ENCODE measurements around the gene POLR1A.
"Not testable (repeated sequence)": the region's sequence is repeated elsewhere in the genome, so short reads cannot be mapped to it uniquely, and the experiment has no call there.

The POLR1A gene

DNA sequence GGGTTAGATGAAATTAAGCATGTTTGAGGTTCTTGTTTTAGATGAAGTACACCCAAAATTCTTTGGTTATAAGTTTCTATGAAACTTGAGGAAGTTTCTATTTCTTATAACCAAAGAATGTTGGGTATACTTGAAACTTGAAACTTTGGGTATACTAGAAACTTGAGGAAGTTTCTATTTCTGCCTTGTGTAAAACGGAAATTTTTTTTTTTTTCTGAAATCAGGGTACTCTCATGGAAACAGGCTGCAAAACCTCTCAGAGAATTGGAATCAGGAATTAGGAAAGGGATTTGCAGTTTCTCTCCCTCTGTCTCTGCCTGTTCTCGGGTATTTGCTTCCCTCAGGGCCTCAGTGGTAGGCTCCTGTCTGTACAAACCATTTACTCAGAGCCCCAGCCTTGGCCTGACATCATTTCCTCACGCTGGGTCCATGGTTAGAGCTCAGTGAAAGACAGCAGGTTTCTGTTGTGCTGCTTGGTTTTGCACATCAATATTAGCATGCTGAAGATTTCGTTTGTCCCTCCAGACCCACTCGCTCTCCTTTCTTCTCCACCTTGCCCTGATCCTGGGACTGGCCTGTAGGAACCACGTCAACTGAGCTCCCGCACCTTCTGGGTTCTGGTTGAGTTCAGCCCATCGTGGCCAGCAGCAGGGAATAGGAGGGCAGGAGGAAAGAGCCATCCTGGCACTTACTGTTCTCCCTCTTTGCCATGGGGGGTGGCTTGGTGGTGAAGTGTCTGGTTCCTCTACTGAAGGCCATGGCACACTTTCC, 106.4 kb downstream of the POLR1A start:
- H3K4me1 Mint-ChIP-seq = peaks cover 45% of the 10 kb centered on the region
- no peaks in the 10 kb centered on the region for H3K36me3 Mint-ChIP-seq (ENCODE audit: insufficient read depth)
- peak overlapping the region; percentile 92 for H3K27ac Mint-ChIP-seq (ENCODE audit: low read depth)
- H3K4me3 Mint-ChIP-seq = peak overlapping the region; percentile 25
- H3K27me3 Mint-ChIP-seq = no peaks in the 10 kb centered on the region
- H3K9me3 Mint-ChIP-seq = peaks cover 5% of the 10 kb centered on the region
- peak; percentile 94 for ATAC-seq (replicated peaks; ENCODE audit: extremely low read depth, poor library complexity, severe bottlenecking)
- no peak for DNase-seq (ENCODE audit: low spot score in 2 of 2)

DNA sequence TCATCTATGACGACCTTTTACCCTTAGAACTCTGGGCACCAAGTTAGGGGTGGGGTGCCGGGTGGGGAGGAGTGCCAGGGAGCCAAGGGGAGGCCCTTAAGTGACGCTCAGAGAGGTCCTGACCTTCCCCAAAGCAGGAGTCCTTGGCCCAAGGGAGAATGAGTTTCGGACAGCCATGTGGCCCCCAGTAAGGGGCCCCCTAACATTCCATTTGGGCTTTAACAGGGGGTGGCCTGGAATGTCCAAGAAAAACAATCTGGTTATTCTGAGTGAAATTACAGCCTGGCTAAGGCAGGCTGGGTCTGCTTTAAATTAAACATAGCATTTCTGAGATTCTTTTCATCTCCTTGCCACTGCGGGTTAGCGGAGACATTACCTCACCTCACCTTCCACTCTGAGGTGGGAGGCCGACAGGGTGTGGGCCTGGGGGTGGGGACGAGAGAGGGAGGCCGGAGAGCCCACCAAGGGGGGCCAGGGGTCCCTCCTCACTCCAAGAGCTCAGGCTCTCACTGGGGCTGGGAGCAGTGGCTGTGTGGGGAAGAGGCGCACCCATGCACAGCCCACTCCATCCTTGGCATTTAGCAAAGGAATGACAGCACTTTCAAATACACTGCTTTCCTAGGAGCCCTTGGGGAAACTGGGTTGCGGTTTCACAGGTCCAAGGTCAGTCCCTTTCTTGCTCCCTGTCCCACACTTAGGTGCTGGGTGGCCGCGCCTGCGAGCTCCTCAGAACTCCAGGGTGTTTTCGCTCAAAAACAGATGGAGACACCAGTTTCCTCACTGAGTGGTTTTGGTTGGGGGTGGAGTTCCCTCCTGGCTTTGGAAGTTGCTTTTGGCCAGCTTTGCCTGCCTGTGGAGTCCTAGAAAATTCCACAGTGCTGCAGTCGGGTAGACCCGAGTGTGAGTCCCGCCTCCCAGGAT, 107.4 kb downstream of the POLR1A start:
- Mint-ChIP-seq H3K4me3 (no peak overlapping the region), H3K36me3 (ENCODE audit: insufficient read depth) (no peaks in the 10 kb centered on the region), H3K27me3 (no peaks in the 10 kb centered on the region), H3K9me3 (peaks cover 5% of the 10 kb centered on the region), H3K27ac (ENCODE audit: low read depth) (peak overlapping the region; percentile 92), H3K4me1 (peaks cover 52% of the 10 kb centered on the region)
- DNase-seq (ENCODE audit: low spot score in 2 of 2) = no peak
- ATAC-seq (replicated peaks; ENCODE audit: extremely low read depth, poor library complexity, severe bottlenecking) = no peak

DNA sequence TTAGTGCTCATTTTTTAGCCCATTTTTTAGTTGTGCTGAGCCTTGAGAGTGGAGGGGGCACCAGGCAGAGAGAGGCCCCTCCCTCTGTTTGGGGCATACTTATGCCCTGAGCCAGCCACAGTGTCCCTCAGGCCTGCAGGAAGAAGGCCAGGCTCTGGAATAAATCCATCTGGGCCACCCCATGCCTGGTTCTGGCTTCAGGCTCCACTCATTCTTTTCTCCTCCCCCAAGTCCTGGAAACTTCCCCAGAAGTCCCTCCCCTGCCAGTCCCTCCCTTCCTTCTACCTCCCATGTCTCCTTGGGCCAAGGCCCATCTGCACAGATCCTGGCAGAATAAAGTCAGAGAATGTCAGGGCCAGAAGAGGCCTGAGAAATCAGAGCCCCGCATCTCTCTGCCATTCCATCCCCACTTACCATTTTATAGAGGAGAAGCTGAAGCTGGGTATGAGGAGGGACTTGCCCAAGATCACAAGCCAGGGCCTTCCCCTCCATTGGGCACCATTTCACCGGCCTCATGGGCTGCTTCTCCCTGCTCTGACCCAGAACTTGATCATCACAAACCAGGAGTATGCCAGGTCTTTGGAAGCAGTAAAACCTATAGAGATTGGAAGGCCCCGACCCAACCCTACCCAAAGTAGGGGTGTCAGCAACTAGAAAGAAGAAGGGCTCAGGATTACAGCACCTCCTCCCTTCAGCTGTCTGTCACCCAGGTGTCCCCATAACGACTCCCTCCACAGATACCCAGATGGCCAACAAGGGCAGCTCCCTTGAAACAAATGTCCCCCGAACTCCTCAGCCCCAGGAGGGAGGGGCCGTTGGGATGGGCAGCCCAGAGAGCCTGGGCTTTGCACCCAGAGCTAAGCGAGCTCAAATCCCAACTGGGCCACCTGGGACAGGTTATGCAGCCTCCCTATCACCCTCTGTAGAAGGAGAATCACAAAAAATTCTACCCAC, 108.4 kb downstream of the POLR1A start:
- H3K9me3 Mint-ChIP-seq = peaks cover 5% of the 10 kb centered on the region
- no peaks in the 10 kb centered on the region for H3K27me3 Mint-ChIP-seq
- peak overlapping the region; percentile 70 for H3K27ac Mint-ChIP-seq (ENCODE audit: low read depth)
- no peaks in the 10 kb centered on the region for H3K36me3 Mint-ChIP-seq (ENCODE audit: insufficient read depth)
- no peak overlapping the region for H3K4me3 Mint-ChIP-seq
- DNase-seq (ENCODE audit: low spot score in 2 of 2) (no peak), ATAC-seq (replicated peaks; ENCODE audit: extremely low read depth, poor library complexity, severe bottlenecking) (no peak)
- peaks cover 52% of the 10 kb centered on the region for H3K4me1 Mint-ChIP-seq

DNA sequence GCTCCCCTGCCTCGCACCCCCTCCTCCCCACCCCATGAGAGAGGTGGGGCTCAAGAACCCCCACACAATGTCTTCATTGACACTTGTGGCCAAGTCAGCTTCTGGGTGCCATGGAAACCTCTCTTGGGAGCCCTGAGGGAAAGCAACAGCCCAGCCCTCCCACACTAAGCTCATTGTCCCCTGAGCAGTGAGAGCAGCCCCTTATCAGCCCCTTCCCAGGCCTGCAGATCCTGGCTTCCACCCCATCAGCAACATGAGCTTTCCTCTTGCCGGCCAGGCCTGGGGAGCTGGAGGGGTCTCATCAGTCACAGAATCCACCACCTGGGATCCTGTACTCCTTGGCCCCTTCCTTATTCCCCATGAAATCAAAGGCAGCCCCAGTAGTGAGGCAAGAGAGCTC, 109.1 kb downstream of the POLR1A start:
- H3K9me3 Mint-ChIP-seq = peaks cover 5% of the 10 kb centered on the region
- H3K27me3 Mint-ChIP-seq = no peaks in the 10 kb centered on the region
- ATAC-seq (replicated peaks; ENCODE audit: extremely low read depth, poor library complexity, severe bottlenecking) = no peak
- no peaks in the 10 kb centered on the region for H3K36me3 Mint-ChIP-seq (ENCODE audit: insufficient read depth)
- peak overlapping the region; percentile 70 for H3K27ac Mint-ChIP-seq (ENCODE audit: low read depth)
- no peak for DNase-seq (ENCODE audit: low spot score in 2 of 2)
- H3K4me3 Mint-ChIP-seq = no peak overlapping the region
- peaks cover 52% of the 10 kb centered on the region for H3K4me1 Mint-ChIP-seq

DNA sequence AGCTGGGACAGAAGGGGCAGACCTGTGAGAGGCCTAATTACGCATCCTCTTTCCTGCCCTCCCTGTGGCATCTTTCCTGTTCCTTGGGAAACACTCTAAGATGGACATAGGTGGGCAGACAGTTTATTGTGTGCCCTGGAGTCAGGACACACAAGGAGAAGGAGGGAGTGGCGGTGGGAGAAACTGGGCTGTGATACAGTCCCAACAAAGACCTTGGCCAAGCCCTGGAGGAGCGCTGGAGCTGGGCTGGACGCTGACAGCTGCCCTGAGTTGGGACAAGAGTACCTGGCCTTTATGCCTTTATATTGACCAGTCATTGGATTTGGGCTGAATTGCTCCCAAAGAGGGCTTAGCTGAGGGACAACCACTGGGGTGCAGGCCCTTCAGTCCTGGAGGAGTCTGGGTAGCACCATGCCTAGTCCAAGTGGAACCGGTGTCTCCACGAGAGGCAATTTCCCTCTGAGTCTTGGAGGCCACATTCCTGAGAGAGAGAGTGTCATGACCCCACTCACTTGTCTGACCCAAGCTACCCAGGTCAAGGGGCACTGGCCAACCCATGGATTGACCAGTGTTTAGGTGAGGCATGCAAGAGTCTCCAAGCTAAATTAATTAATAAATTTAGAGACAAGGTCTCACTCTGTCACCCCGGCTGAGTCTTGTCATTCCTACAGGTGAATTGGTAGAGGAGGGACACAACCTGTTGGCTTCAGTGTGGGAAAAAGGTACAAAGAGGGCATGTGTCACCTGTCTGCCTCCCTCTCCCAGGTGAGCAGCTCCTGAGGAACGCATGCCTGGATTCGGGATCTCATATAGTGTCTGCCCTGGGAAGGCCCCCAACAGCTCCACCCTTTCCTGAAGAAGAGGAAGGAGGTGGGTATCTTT, 109.8 kb downstream of the POLR1A start:
- H3K9me3 Mint-ChIP-seq = peaks cover 5% of the 10 kb centered on the region
- no peak overlapping the region for H3K4me3 Mint-ChIP-seq
- no peak for DNase-seq (ENCODE audit: low spot score in 2 of 2)
- no peak for ATAC-seq (replicated peaks; ENCODE audit: extremely low read depth, poor library complexity, severe bottlenecking)
- H3K36me3 Mint-ChIP-seq (ENCODE audit: insufficient read depth) = no peaks in the 10 kb centered on the region
- H3K4me1 Mint-ChIP-seq = peaks cover 48% of the 10 kb centered on the region
- H3K27me3 Mint-ChIP-seq = no peaks in the 10 kb centered on the region
- peak overlapping the region; percentile 65 for H3K27ac Mint-ChIP-seq (ENCODE audit: low read depth)

DNA sequence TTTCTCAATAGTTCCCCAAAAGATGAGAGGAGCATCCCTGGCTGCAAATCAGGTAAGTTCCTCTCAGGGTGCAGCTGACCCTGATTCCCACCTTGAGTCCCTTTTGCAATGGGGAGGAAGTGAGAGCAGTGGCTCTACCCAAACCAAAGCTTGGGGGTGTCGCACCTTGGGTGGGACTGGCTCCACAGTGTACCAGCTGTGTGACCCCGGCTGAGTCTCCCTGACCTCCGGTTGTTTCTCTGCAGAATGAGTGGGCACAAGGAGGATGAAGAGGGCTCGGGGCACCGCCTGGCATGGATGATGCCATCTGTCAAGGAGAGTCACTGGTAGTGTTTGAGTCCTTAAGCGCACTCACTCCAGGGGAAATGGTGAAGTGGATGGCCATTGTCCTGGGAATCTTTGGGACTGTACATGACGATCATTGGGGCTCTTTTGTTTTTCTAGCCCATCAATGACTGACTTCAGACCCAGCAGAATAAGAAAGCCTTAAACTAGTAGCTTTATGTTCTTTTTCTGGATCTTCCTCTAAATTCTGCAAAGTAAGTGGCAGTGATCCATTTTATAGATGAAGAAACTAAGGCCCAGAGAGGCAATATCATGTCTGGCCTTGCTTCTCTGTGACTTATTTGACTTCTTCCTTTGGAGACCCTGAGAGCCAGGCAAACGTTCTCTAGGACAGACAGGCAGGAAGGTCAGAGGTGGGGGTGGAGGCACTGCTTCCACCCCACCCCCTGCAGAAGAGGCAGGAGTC, 110.6 kb downstream of the POLR1A start:
- Mint-ChIP-seq H3K27ac (ENCODE audit: low read depth) (peak overlapping the region; percentile 65), H3K27me3 (no peaks in the 10 kb centered on the region), H3K9me3 (peaks cover 2% of the 10 kb centered on the region), H3K4me3 (no peak overlapping the region), H3K4me1 (peaks cover 40% of the 10 kb centered on the region), H3K36me3 (ENCODE audit: insufficient read depth) (no peaks in the 10 kb centered on the region)
- no peak for DNase-seq (ENCODE audit: low spot score in 2 of 2)
- ATAC-seq (replicated peaks; ENCODE audit: extremely low read depth, poor library complexity, severe bottlenecking) = no peak

DNA sequence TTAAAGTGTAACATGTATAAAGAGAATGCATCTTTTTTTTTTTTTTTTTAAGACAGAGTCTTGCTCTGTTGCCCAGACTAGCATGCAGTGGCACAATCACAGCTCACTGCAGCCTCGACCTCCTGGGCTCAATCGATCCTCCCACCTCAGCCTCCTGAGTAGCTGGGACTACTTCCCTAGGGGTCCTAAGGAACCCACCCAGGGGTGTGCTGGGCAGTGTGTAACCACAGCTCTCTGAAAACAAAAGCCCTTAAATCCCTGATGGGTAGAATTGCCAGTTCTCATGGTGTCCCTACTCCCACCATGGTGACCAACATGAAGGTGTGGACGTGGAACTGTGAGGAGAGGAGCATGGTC, 111.3 kb downstream of the POLR1A start:
- no peak for DNase-seq (ENCODE audit: low spot score in 2 of 2)
- Mint-ChIP-seq H3K4me1 (peaks cover 34% of the 10 kb centered on the region), H3K27ac (ENCODE audit: low read depth) (peak overlapping the region; percentile 65), H3K9me3 (no peaks in the 10 kb centered on the region), H3K27me3 (no peaks in the 10 kb centered on the region), H3K4me3 (peak overlapping the region; percentile 26), H3K36me3 (ENCODE audit: insufficient read depth) (no peaks in the 10 kb centered on the region)
- no peak for ATAC-seq (replicated peaks; ENCODE audit: extremely low read depth, poor library complexity, severe bottlenecking)

DNA sequence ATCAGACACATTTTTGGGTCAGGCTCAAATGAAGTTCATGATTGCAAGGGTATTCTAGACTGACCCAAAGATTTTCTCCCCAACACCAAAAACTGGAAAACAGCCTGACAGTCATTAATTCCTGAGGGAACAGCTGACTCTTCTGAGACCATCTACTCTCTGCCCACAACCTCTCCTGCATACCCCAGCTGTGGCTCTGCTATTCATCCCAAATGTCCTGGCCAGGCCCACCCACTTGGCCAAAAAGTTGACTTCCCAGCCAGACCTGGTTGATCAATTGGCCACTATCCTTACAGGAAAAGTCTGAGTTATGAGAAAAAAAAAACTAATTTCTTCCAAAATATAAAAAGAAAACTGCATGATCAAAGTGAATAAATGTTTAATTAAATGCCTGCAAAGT, 113.1 kb downstream of the POLR1A start:
- peaks cover 30% of the 10 kb centered on the region for H3K4me1 Mint-ChIP-seq
- no peaks in the 10 kb centered on the region for H3K27me3 Mint-ChIP-seq
- DNase-seq (ENCODE audit: low spot score in 2 of 2) (no peak), ATAC-seq (replicated peaks; ENCODE audit: extremely low read depth, poor library complexity, severe bottlenecking) (no peak)
- no peaks in the 10 kb centered on the region for H3K9me3 Mint-ChIP-seq
- no peak overlapping the region for H3K27ac Mint-ChIP-seq (ENCODE audit: low read depth)
- peaks cover 2% of the 10 kb centered on the region for H3K36me3 Mint-ChIP-seq (ENCODE audit: insufficient read depth)
- no peak overlapping the region for H3K4me3 Mint-ChIP-seq

DNA sequence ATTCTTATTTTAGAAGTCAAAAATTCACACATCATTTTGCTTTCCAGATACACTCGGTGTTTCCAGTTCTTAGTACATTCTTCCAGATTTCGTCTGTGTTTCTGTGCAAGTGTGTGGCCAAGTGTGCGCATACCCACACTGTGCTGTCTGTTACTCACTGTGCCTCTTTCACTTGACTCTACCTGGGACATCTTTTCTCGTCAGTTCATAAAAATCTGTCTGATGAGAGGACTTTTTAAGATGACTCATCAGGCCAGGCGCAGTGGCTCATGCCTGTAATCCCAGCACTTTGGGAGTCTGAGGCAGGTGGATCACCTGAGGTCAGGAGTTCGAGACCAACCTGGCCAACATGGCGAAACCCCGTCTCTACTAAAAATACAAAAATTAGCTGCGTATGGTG, 113.6 kb downstream of the POLR1A start:
- H3K9me3 Mint-ChIP-seq; H3K4me3 Mint-ChIP-seq; H3K27ac Mint-ChIP-seq (ENCODE audit: low read depth); ATAC-seq (replicated peaks; ENCODE audit: extremely low read depth, poor library complexity, severe bottlenecking); DNase-seq (ENCODE audit: low spot score in 2 of 2); H3K27me3 Mint-ChIP-seq; H3K36me3 Mint-ChIP-seq (ENCODE audit: insufficient read depth): not testable (repeated sequence)
- H3K4me1 Mint-ChIP-seq = peaks cover 30% of the 10 kb centered on the region

DNA sequence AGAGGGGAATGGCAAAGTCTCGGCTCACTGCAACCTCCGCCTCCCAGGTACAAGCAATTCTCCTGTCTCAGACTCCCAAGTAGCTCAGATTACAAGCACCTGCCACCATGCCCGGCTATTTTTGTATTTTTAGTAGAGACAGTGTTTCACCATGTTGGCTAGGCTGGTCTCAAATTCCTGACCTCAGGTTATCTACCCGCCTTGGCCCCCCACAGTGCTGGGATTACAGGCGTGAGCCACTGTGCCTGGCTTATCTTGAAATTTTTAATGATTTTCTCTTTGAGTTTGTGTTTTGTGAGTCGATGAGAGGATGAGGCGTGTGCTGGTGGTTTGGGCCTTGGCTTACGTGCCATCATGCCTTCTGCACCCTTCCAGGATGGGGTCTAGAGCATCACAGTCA, 115.6 kb downstream of the POLR1A start:
- ATAC-seq (replicated peaks; ENCODE audit: extremely low read depth, poor library complexity, severe bottlenecking) (no peak), DNase-seq (ENCODE audit: low spot score in 2 of 2) (peak in 1 of 2 donors; percentile 0)
- no peaks in the 10 kb centered on the region for H3K27me3 Mint-ChIP-seq
- no peak overlapping the region for H3K4me3 Mint-ChIP-seq
- H3K27ac Mint-ChIP-seq (ENCODE audit: low read depth) = no peak overlapping the region
- peaks cover 19% of the 10 kb centered on the region for H3K4me1 Mint-ChIP-seq
- no peaks in the 10 kb centered on the region for H3K9me3 Mint-ChIP-seq
- peaks cover 2% of the 10 kb centered on the region for H3K36me3 Mint-ChIP-seq (ENCODE audit: insufficient read depth)

DNA sequence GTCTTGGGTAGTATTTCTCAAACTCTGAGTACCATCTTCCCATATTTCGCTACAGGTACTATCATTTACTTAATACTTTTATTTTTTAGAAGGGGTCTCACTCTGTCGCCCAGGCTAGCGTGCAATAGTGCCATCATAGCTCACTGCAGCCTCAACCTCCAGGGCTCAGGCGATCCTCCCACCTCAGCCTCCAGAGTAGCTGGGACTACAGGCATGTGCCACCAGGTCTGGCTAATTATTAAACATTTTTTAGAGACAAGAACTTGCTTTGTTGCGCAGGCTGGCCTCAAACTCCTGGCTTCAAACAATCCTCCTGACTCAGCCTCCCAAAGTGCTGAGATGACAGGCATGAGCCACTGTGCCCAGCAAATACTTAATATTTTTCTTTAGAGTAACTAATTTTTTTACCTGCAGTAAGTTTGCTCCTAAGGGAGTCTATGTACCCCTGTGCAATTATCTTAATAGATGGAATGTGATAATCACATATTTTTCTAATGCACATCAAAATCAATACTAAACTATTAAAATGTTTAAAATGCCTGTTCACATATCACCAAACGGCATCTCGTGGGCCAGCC, 116.3 kb downstream of the POLR1A start:
- ATAC-seq (replicated peaks; ENCODE audit: extremely low read depth, poor library complexity, severe bottlenecking) = no peak
- H3K4me1 Mint-ChIP-seq = peaks cover 12% of the 10 kb centered on the region
- H3K9me3 Mint-ChIP-seq = no peaks in the 10 kb centered on the region
- no peaks in the 10 kb centered on the region for H3K27me3 Mint-ChIP-seq
- no peak overlapping the region for H3K4me3 Mint-ChIP-seq
- DNase-seq (ENCODE audit: low spot score in 2 of 2) = no peak
- no peak overlapping the region for H3K27ac Mint-ChIP-seq (ENCODE audit: low read depth)
- H3K36me3 Mint-ChIP-seq (ENCODE audit: insufficient read depth) = peaks cover 2% of the 10 kb centered on the region
